Activated gamma-delta T cell (primary cell): ENCODE measurements around the gene MYO9A.

Source experiments
- DNase-seq: peaks from one replicate; lab custom pipeline; 2025; lab: John Stamatoyannopoulos, UW

MYO9A gene

DNA sequence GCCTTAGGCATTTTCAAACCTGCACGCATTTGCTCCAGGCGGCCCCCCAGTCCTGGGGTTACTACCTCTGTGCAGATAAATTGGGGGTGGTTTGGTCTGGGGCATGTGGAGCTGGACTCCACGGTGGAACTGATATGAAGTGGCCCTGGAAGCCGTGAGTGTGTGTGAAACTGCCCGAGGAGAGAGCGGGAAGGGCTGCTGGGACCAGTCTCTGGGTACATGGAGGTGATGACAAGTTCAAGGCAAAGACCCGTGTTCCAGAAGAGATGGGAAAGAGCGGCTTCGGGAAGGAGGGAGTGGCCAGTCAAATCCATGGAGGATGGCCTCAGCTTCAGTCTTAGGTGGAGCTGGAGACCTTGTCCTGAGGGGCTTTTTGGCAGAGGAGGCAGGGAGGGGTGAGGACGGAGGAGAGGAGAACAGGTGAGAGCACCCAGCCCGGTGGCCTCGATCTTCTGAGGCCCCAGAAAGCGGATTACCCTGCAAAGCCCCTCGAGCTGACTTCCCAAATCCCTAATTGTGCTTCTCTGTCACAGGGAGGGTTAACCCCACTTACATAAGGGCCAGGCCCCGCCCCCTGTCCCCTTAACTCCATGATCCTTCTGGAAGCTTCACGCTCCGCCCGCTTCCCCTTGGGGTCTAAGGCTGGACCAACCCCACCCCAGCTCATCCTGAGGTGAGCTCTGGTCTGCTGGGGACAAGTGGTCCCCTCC is 309.5 kb downstream of the MYO9A start:
- DNase-seq, result no peak

DNA sequence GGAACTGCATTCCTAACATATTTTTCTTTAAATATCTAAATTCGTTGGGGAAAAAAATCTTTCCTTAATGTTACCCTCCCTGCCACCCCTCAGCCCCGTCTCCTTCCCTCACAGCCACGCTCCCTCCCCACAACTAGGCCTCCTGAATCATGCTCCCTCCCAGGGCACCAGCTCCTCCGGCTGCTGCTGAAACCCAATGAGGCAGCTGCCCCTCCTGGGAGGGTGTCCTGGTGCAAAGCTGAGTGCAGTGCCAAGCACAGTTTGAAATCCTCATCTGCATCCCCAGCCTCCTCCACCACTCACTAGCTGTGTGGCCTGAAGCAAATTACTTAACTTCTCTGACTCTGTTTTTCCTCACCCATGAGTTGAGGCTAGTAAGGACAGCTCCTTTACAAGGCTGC is 310.3 kb downstream of the MYO9A start:
- no peak for DNase-seq

DNA sequence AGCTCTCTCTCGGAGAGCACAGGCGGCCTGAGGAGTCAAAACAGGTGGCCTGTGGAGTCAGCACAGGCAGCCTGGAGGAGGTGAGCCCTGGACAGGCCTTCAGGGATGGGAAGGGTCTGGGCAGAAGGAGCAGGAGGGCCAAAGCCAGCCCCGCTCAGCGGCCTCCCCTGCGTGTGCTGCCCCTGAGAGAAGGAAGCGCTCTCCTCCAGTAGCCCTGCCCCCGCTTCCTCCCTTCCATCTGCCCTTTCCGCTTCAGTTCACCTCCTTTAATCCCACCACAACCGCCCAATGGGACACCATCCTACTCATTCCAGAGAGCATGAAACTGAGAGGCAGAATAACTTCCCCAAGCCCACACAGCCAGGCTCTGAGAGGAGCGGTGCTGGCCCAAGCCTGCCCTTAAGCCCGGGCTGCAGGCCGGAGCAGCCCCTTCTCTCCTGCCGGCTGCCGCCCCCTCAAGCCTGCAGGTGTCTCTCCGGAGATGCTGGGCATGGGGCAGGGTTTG is 310.8 kb downstream of the MYO9A start:
- DNase-seq, result no peak

DNA sequence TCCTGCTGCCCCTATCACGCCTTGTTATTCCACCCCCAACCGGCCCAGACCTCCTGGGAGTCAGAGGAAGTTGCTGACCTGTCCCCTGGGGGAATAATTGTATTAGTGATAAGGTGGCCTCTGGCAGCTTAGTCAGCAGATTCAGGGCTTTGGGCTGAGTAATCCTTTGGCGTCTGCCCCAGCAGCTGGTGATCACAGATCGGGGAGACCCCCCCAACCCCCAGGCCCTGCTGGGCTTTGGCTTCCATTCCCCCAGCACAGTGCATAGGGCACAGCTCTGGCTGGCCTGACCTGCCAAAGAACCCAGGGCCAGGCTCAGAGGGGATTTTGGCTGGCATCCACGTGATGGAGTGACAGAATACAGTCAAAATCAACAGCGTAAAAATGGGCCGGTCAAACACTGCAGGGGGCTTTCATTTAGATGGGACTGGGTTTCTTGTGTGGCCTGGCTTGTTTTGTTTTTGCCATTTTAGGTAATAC is 311.5 kb downstream of the MYO9A start:
- DNase-seq, result no peak

DNA sequence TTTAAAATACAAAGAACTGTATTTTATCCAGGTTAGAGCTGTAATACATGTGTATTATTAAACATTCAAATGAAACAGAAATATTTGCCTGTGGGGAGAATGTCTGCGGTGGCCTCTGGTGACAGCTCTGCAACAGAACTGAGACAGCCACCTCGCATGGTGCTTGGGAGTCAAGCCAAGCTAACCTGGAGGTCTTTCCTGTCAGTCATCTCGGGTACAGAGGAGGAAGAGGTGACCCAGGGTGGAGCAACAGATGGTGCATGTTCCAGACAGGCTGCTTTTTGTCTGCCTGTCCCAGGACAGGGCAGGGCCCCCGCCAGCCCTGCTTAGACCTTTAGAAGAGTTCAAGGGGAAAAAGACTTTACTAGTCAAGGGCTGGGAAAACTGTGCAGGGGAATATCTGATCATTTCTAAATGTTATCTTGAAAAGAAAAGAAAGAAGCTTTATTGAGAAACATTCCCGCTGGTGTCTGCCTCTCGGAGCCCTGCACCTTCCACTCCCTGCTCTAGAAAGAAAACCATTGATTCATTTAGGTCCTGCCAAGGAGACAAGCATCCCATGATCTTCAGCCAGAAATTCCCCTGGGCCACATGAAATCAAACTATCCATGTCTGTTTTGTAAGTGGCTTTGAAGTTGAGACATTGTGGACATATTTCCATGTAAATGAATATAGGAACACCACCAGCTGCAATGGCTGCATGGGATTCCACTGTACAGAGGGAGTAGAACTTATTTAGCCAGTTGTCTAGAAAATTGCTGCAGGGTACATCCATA is 313.1 kb downstream of the MYO9A start:
- DNase-seq, result no peak

DNA sequence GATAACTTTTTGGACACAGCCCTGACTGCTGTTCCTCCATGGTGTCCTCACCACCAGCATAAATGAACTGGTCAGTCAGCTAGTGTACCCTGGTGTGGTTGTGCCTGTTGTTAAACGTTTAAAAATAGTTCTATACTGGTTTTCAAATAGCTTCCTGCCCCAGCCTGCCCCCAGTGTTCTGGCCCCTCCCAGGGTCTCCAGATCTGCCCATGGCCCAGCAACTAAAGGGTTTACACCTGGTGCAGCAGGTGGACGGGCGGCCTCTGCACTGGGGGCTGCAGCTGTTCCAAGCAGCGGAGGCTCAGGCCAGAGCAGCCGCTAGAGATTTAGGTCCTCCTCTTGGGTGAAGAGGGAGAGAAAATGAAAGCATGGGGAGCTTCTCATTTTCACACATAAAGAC is 313.7 kb downstream of the MYO9A start:
- DNase-seq, result no peak

DNA sequence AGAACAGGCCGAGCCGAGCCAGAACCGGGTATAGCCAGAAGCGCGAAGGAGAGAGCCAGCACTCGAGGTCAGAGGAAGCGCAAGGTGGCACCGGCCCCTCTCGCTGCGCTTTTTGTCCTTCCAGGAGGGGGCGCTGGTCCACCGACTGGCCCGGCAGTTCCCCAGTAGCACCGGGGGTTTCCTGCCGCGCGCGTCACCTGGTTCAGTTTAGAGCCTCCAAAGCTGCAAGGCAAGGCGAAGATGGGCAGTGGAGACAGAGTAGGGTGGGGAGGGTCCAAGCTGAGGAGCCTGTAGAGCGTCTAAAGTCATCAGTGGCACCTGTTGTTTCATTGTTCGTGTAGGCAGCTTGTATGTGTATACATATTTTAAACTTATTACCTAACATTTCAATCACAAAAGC is 315.2 kb downstream of the MYO9A start:
- DNase-seq, result no peak

DNA sequence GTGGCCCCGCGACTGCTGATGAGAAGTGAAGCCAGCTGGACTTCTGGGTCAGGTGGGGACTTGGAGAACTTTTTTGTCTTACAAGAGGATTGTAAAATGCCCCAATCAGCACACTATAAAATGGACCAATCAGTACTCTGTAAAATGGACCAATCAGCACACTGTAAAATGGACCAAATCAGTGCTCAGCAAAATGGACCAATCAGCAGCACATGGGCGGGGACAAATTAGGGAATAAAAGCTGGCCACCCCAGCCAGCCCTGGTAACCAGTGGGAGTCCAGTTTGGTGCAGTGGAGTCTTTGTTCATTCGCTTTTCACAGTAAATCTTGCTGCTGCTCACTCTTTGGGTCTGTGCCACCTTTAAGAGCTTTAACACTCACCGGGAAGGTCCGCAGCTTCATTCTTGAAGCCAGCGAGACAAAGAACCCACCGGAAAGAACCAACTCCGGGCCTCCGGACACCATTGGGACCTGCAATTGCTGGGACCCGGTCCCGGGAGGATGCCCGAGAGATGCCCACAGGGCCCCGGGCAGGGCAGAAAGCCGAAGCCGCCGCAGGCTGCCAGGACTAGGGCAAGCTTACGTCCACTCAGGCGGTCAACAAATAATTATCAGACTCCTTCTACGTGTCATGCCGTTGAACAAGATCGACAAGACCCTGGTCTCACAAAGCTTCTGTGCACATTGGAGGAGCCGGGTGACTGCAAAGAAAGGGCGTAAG is 315.9 kb downstream of the MYO9A start:
- no peak for DNase-seq

DNA sequence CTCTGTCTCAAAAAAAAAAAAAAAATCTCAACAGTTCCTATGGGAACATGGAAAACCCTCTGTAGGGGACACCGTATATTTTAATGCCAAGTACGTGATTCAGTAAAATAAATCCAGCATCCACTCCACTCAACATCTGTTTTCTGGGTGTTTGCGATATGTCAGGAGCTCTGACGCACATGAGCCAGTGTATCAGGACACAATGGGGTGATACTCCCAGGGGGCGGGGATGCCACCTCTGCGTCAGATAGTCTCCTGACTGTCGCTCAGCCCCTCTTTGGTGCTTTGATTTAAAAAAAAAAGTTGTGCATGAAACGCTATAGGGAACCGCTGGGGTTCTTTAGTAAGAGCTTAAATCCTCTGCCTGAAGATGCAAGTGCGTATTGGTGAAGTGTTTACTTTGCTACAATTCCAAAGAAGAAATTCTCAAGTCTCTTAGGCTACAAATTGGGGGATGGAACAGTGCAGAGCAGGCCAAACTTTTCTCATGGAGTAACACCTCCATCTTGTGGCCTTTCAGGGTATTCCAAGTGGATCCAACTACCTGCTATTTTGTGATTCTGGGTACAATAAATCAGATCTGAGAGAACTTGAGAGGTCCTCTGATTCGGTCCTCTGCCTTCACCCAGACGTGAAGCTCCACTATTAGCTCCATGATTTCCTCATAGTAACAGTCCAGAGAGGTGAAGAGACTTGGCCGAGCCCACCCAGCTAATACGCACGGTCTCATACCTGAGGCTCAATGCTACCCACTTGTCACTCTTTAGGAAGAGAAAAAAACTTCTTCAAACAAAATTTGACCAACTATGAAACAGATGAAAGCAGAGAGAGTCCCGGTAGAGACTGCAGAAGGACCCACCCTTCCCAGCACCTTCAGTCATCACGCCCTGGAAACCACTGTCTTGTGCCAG is 316.9 kb downstream of the MYO9A start:
- no peak for DNase-seq

DNA sequence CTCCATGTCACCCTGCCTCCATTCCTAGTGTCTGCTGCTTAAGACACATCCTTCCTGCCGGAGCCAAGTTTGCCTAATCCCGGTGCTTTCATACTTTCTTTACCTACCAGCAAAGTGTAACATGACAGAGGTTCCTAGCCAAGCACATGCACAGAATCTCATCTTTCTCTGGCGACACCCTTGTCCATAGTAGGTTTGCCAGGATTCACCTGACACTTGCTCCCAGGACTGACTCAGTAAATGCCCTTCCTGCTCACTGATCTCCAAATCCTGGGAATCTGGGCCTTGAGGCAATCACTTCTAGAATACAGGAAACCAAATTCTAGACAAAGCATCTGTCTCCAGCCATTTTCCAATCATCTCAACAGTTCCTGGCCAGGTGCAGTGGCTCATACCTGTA is 317.8 kb downstream of the MYO9A start:
- no peak for DNase-seq

DNA sequence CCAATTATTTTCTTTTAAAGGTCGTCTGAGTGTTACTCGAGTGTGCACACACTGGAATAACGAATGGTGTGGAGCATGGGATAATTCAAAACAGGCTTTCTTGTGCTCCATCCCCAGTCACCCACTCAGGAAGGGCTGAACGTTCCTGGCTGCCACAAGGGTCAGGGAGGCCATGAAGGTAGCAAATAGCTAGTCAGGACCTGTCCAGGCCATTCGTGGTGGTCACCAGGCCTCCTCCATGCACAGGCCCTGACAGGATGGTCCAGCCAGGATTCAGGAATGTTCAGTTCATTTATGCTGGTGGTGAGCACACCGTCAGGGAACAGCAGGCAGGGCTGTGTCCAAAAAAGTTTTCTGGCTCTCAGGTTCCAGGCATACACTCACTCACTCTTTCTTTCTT is 319.3 kb downstream of the MYO9A start:
- DNase-seq, result no peak

DNA sequence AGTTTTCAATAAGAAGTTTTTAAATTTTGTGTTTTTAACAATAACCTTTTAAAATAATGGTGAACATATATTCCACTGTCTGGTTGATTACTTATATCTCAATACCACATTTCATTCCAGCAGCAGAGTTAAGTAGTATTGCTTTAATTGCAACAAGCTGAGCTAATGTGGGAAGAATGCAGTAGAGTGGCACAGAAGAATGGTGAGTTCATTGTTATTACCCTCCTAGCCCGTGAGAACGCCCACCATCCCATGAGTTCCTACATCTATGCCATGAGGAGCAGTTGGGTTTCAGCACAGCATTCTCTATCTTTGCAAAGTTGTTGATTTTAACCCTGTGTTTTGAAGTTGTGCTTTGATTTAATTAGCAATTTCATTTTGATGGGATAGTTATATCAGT is 325.4 kb downstream of the MYO9A start:
- DNase-seq, result no peak

DNA sequence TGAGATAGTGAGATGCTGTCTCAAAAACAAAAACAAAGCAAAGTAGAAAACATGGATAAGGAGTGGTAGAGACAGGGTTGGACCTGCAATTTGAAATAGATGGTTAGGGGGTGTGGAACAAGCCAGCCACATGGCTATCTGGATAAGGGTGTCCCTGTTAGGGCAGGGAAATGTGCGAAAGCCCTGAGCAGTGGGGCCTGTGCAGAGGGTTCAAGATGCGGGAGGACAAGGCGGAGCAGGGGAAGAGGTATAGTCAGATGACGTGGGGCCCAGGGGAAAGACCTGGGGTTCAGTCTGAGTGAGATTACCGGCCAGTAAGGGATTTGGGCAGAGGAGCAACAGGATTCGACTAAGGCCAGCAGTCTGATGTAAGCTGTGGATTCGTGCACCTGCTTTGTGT is 326.0 kb downstream of the MYO9A start:
- no peak for DNase-seq

DNA sequence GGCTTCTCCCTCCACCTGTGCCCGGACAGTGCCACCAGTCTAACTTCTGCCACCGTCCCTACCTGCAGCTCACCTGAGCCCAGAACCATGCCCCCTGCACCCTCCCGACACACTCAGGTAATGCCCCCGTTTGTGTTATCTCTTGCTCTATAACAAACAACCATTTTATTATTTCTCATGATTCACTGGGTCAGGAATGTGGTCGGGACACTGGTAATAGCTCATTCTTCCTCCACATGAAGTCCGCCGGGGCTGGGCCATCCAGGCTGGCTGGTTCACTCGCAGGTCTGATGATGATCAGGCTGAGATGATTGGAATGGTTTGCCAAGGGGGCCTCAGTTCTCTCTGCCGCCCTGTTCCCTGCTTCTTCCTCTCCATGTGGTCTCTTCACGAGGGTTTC is 327.9 kb downstream of the MYO9A start:
- DNase-seq, result no peak

DNA sequence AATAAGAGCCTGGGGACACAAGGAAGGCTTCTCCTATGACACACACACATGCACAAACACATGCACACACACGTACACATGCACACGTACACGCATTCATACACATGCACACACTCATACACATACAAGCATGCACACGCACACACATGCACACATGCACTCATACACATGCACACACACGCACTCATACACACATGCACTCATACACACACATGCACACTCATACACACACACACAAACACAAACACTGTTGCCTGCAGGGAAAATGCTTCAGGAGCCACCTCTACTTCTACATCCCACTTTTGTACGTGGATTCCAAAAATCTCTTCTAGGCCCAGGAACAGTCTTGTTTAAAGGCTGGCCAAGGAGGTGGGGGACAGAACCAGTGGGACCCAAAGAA is 328.3 kb downstream of the MYO9A start:
- no peak for DNase-seq

DNA sequence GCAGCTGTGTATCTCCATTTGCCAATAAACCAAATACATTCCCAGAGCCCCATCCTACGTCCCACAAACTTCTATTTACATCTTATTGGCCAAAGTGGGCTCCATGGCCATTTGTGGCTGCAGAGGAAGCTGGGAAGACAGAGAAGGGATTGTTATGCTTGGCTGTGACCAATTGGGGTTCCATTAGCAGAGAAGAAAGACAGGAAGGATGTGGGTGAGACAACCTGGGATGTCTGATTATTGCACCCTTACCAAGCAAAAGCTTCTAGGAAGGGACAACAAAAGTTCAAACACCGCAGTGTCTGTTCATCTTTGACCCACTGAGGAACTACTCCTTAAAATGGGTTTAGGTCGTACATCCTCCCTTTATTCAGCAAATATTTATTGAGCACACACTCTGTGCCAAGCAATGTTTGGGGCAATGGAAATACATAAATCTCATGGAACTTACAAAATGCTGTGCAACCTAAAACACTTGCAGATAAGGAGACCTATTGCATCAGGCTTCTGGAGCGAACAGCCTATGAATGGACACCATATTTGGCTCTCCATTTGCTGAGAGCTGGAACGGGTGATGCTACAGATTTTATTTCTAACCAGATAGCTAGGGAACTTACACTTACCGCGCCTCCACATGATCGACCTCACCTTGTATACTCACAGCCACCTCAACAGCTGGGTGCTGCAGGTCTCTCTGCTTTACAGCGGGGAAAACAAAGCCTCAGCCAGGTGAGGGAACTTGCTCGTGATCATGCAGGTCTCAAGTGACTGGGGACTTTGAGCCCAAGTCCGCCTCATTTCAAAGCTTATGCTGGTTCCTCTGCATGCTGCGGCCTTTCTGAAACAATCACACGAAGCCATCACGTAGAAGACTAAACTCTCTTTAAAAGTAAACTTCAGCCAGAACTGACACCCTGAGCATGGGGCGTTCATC is 329.0 kb downstream of the MYO9A start:
- DNase-seq, result no peak

DNA sequence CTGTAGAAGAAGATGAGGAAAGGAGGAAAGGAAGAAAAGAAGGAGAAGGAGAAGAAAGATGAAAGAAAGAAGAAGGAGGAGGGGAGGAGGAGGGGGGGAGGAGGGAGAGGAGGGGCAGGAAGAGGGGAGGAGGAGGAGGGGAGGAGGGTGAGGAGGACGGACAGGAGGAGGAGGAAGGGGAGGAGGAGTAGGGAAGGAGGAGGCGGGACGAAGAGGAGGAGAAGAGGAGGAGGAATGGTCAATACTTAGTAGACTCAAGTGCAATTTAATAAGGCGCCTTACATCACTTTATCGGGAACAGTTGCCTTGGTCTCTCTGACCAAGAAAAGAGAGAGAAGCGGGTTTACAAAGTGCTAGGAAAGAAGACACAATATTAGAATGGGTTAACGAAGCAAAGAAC is 331.3 kb downstream of the MYO9A start:
- no peak for DNase-seq

DNA sequence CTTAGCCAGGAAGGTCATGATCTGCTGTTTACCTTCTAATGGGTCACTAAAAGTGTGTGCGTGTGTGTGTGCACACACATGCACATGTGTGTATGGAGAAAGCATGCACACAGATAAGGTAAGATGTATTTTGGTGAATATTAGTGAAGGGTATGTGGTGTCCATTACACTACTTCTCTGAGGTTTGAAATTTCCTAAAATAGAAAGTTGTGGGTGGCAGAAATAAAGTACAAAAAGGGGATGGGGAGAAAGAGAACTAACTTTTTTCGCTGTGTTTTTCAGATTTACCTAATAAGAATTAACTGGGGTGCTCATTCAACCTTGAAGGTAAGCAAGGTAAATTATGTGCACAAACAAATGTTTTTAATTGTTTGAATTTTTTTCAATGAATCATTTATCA is 332.0 kb downstream of the MYO9A start:
- no peak for DNase-seq

DNA sequence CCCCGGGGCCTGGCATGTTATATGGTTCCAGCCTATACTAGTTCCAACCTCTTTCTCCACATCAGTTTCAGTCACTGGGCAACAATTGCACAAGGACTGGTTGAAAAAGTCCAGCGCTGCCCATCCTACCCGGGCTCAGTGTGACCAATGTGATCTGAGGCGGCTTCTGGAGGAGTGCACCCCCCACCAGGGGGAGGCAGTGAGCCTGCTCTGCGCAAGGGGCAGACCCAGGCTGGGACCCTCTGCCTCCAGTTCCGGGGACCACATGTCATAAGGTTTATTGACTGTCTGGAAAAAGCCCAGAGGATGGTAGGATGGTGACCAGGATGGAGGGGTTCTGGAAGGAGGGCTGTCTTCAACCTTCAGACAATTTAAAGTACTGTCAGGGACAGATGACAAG is 333.2 kb downstream of the MYO9A start:
- no peak for DNase-seq

DNA sequence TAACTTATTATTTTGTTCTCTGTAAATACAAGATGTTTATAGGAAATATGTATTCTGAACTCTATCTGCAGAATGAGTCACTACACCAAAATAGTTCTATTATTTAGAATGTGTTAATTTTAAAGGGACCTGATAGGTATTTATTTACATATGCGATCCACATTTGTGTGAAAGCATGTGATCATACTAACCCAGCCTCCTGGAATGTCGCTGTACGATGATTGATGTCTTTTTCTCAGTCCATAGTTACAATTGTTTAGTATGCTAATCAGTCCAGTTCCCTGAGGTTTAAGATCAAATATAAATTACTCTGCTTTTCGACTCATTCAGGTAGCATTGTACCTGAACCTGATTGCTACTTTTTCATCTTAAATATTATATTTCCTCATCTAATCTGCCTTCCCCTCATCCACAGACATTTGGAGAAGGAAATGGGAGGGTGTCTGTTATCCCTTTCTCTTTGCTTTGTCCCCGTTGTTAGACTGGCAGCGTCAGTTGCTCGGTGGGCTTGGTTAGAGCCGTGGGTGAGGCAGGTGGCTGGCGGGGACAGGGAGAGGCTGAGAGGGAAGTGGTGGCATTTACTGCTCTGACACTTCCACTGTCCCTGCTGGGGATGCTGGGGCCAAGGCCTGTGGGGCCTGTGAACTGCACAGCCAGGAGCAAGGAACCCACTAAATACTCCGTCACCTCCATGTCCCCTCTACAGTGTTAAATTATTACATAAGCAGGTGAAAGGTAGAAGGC is 335.4 kb downstream of the MYO9A start:
- no peak for DNase-seq
